ENCODE data around the gene CSNK1A1. TPM values are rescaled to one million over a fixed set of nuclear protein-coding genes. Genes with fewer than 3 reads are reported as not detected.

CSNK1A1 gene
- total and polyA plus RNA-seq, 2 of the 4 experiments (the other 2 are of a cell fraction), result 140 to 419 TPM

DNA sequence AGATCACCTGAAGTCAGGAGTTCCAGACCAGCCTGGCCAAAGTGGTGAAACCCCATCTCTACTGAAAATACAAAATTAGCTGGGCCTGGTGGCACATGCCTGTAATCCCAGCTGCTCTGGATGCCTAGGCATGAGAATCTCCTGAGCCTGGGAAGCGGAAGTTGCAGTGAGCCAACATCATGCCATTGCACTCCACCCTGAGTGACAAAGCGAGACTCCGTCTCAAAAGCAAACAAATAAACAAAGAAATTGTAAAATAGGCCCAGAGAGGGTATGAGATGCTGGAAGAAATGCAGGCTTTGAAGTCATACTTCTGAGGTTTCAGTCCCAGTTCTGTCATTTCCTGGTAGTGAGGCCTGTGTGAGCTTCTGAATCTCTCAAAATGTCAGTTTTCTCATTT, 24.8 kb upstream of the CSNK1A1 start:
- Histone ChIP-seq H3K9me1 (ENCODE audit: insufficient read depth, low read length) (peaks cover 4% of the 10 kb centered on the region), H4K20me1 (ENCODE audit: insufficient read depth, low read length) (no peaks in the 10 kb centered on the region), H3K79me1 (ENCODE audit: low read depth in 1 of 2, low read length in 2 of 2) (no peaks in the 10 kb centered on the region; a peak in 1 of 4 replicates), H2AK5ac (ENCODE audit: low read depth, low read length) (no peak overlapping the region), H3K27me3 (ENCODE audit: control insufficient read depth, insufficient read depth, low read length) (no peaks in the 10 kb centered on the region), H3K14ac (replicated peaks; ENCODE audit: low read depth, low read length) (no peak overlapping the region), H4K8ac (ENCODE audit: low read depth in 2 of 2, low read length in 2 of 2) (no peak overlapping the region), H3K4me3 (ENCODE audit: insufficient read depth, low read depth, low read length) (no peak overlapping the region), H3K9ac (ENCODE audit: low read depth, low read length) (no peak overlapping the region), H3K4me1 (ENCODE audit: control insufficient read depth, insufficient read depth, low read length) (peaks cover 3% of the 10 kb centered on the region), H2BK120ac (ENCODE audit: low read depth, low read length) (no peak overlapping the region), H3K36me3 (ENCODE audit: control insufficient read depth, insufficient read depth, low read length) (no peaks in the 10 kb centered on the region), H4K91ac (ENCODE audit: insufficient read depth, low read depth, low read length) (no peak overlapping the region), H3K4me2 (ENCODE audit: low read depth, low read length) (no peak overlapping the region), H2AFZ (replicated peaks; ENCODE audit: low read length, poor library complexity) (no peak overlapping the region), H3K9me3 (ENCODE audit: control insufficient read depth, insufficient read depth, low read length) (no peaks in the 10 kb centered on the region), H3K4ac (ENCODE audit: low read depth, low read length) (no peak overlapping the region), H2AK9ac (replicated peaks; ENCODE audit: low read depth, low read length, poor library complexity) (no peak overlapping the region), H2BK15ac (ENCODE audit: low read depth, low read length) (no peak overlapping the region), H2BK5ac (ENCODE audit: low read depth, low read length, poor library complexity, severe bottlenecking) (no peak overlapping the region), H3K27ac (ENCODE audit: insufficient read depth, low read length) (no peak overlapping the region), H3K18ac (ENCODE audit: low read depth, low read length) (no peak overlapping the region), H2BK20ac (ENCODE audit: low read depth, low read length) (no peak overlapping the region), H3K56ac (ENCODE audit: extremely low read depth, insufficient read depth, low read length) (no peak overlapping the region), H3K23ac (ENCODE audit: low read depth, low read length) (no peak overlapping the region), H4K5ac (ENCODE audit: low read depth, low read length) (no peak overlapping the region)
- ATAC-seq (ENCODE audit: low read depth) (no peak), DNase-seq (no peak)
- ChIA-PET CTCF (interaction anchor here (0.7 kb wide), 1 partner anchor 121 kb away, joined by 3 read pairs; no protein-coding TSS in a partner anchor), POLR2A (ENCODE audit: unreplicated experiment) (no interaction called here)
- TF ChIP-seq RFX5 (IDR thresholded peaks at IDR 0.05; ENCODE audit: low read depth, low read length) (no peak), RCOR1 (IDR thresholded peaks at IDR 0.05; ENCODE audit: insufficient replicate concordance, low read length) (no peak), MXI1 (IDR thresholded peaks at IDR 0.05; ENCODE audit: borderline replicate concordance, low read depth, low read length) (no peak)
- TF ChIP-seq, protein P1, sequence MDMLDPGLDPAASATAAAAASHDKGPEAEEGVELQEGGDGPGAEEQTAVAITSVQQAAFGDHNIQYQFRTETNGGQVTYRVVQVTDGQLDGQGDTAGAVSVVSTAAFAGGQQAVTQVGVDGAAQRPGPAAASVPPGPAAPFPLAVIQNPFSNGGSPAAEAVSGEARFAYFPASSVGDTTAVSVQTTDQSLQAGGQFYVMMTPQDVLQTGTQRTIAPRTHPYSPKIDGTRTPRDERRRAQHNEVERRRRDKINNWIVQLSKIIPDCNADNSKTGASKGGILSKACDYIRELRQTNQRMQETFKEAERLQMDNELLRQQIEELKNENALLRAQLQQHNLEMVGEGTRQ (IDR thresholded peaks at IDR 0.05; ENCODE audit: low read depth, low read length), result no peak
- no CpG with 5 or more reads among the region's 3 CpGs for WGBS, 2 experiments (ENCODE audit: extremely low coverage in 2 of 2, insufficient read length in 1 of 2)
- no TSS peak for BruUV-seq (replicated peaks)
- intact Hi-C loops (cut with micrococcal nuclease), result no loop called here
- in situ Hi-C loops (cut with MboI; ENCODE audit: low sequenced_read_pairs), result no loop called here
- dilution Hi-C loops (cut with HindIII; ENCODE audit: low sequenced_read_pairs, unreplicated experiment), result no loop called here
